Esophagus squamous epithelium (tissue), 5 donors: ENCODE results near the gene PRPF39. TPM values are rescaled to one million over a fixed set of nuclear protein-coding genes. Genes with fewer than 3 reads are reported as not detected.

Experiments used
- DNase-seq: peaks from one replicate; lab custom pipeline; 2025; lab: John Stamatoyannopoulos, UW
- H3K27ac ChIP-seq, 4 donors: fragments of 200-600 bp; sonication (generic); one replicate each; pipeline ENCODE4 v1.5.1; 2016 to 2019; ENCODE audit warnings: mild to moderate bottlenecking in 1 of 4
- H3K27me3 ChIP-seq, 4 donors: fragments of 200-600 bp; sonication (generic); 1 replicate in 3 of 4; 2 replicates in 1 of 4; pipeline versions ENCODE4 v1.5.1 to v1.6.0; 2017 to 2021; ENCODE audit warnings: antibody characterized with exemption in 1 of 4
- H3K36me3 ChIP-seq, 3 donors: fragments of 200-600 bp; sonication (generic); one replicate each; pipeline ENCODE4 v1.5.1; 2016 to 2019
- H3K4me1 ChIP-seq, 3 donors: fragments of 200-600 bp; sonication (generic); one replicate each; pipeline ENCODE4 v1.5.1; 2017 to 2019
- H3K4me3 ChIP-seq, 4 donors: fragments of 200-600 bp; sonication (generic); 1 replicate in 3 of 4; 2 replicates in 1 of 4; pipeline ENCODE4 v1.5.1; 2016 to 2019; ENCODE audit warnings: mild to moderate bottlenecking in 2 of 4, moderate library complexity in 1 of 4
- H3K9me3 ChIP-seq, 3 donors: fragments of 200-600 bp; sonication (generic); one replicate each; pipeline ENCODE4 v1.5.1; 2016 to 2019
- POLR2A ChIP-seq, 4 donors: fragments of 450-650 bp; IDR thresholded peaks; one replicate each; pipeline ENCODE4 v1.6.1; 2017; ENCODE audit warnings: antibody characterized with exemption in 4 of 4, mild to moderate bottlenecking in 4 of 4, moderate library complexity in 3 of 4
- WGBS, 2 donors: methylation state at CpG; one replicate each; pipeline ENCODE4 v1.1.5; 2018; 5-methylcytosine and 5-hydroxymethylcytosine counted together
- intact Hi-C: fragments of 100-400 bp; cut with DNase I; formaldehyde crosslinking; loops from one replicate; pipeline ENCODE4 v1.15.0; 2022
- total RNA-seq, 4 donors: library from RNA; depleted of rRNA; stranded (reverse); fragments of >200 nt; gene quantifications; one replicate each; pipeline ENCODE4 v1.1.0, GENCODE V29; 2016
- TF ChIP-seq, protein P1 (sequence below), 6 experiments: fragments of 450-650 bp in 4 of 6; fragments of 200-600 bp in 2 of 6; sonication (generic) in 2 of 6; IDR thresholded peaks; one replicate each; pipeline ENCODE4 v1.5.1; 2016 to 2019; ENCODE audit warnings: antibody characterized with exemption in 6 of 6, mild to moderate bottlenecking in 4 of 6, moderate library complexity in 4 of 6
- donor health status: DM: yes; HTN: yes; CAD: no.

The PRPF39 gene
- total RNA-seq, 4 donors from 2014 or later = 6.9 to 39.9 (median 19.2) TPM

DNA sequence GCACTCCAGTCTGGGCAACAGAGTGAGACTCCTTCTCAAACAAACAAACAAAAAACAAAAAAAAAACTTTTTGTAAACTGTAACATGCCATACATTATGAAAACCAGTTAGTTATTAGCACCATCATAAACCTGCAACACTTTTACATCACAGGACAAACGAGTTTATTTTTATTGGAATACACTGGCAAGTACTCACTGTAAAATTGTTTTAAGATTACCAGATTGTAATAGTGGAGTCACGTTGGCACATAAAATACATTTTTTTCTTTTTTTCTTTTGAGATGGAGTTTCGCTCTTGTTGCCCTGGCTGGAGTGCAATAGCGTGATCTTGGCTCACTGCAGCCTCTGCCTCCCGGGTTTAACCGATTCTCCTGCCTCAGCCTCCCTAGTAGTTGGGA lies 34.7 kb downstream of the PRPF39 start:
- Histone ChIP-seq H3K9me3 (no peaks in the 10 kb centered on the region), H3K27me3 (no peaks in the 10 kb centered on the region), H3K4me3 (no peak overlapping the region), H3K36me3 (peaks cover 4 to 100% (median 9%) of the 10 kb centered on the region in 3 donors), H3K4me1 (no peaks in the 10 kb centered on the region), H3K27ac (no peak overlapping the region)
- TF ChIP-seq, protein P1, sequence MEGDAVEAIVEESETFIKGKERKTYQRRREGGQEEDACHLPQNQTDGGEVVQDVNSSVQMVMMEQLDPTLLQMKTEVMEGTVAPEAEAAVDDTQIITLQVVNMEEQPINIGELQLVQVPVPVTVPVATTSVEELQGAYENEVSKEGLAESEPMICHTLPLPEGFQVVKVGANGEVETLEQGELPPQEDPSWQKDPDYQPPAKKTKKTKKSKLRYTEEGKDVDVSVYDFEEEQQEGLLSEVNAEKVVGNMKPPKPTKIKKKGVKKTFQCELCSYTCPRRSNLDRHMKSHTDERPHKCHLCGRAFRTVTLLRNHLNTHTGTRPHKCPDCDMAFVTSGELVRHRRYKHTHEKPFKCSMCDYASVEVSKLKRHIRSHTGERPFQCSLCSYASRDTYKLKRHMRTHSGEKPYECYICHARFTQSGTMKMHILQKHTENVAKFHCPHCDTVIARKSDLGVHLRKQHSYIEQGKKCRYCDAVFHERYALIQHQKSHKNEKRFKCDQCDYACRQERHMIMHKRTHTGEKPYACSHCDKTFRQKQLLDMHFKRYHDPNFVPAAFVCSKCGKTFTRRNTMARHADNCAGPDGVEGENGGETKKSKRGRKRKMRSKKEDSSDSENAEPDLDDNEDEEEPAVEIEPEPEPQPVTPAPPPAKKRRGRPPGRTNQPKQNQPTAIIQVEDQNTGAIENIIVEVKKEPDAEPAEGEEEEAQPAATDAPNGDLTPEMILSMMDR (IDR thresholded peaks at IDR 0.05) = no peak
- TF ChIP-seq POLR2A (IDR thresholded peaks at IDR 0.05) = no peak
- DNase-seq = no peak
- 86 to 94% methylated on average over 6 of the region's 6 CpGs for WGBS, 2 donors
- intact Hi-C loops = no loop called here

GRCh38 chr14:45120096-45120495 lies 36.2 kb downstream of the PRPF39 start:
- peaks cover 4 to 100% (median 9%) of the 10 kb centered on the region in 3 donors for H3K36me3 ChIP-seq
- H3K27me3 ChIP-seq = no peaks in the 10 kb centered on the region
- WGBS, 2 donors = 36 to 50% methylated on average over 1 of the region's 1 CpG

GRCh38 chr14:45123271-45123670 lies 39.4 kb downstream of the PRPF39 start:
- WGBS, 2 donors = 97 to 100% methylated on average over 3 of the region's 3 CpGs
- intact Hi-C loops = no loop called here
- H3K27ac ChIP-seq = no peak overlapping the region
- no peak overlapping the region for H3K4me3 ChIP-seq
- H3K9me3 ChIP-seq = no peaks in the 10 kb centered on the region
- TF ChIP-seq, protein P1 (IDR thresholded peaks at IDR 0.05) = no peak
- TF ChIP-seq POLR2A (IDR thresholded peaks at IDR 0.05) = no peak
- H3K4me1 ChIP-seq = no peaks in the 10 kb centered on the region
- no peaks in the 10 kb centered on the region for H3K27me3 ChIP-seq
- DNase-seq = no peak
- peaks cover 0 to 99% (median 0%) of the 10 kb centered on the region in 3 donors for H3K36me3 ChIP-seq

More at GRCh38 chr14:45120096-45120495, 36.2 kb downstream of the PRPF39 start:
- H3K4me3 ChIP-seq = no peak overlapping the region
- no peak overlapping the region for H3K27ac ChIP-seq
- TF ChIP-seq, protein P1 (IDR thresholded peaks at IDR 0.05) = no peak
- no peak for TF ChIP-seq POLR2A (IDR thresholded peaks at IDR 0.05)
- H3K9me3 ChIP-seq = no peaks in the 10 kb centered on the region
- H3K4me1 ChIP-seq = no peaks in the 10 kb centered on the region
- intact Hi-C loops = no loop called here
- DNase-seq = no peak

GRCh38 chr14:45125754-45126153 lies 41.8 kb downstream of the PRPF39 start:
- H3K4me1 ChIP-seq = peaks cover 0 to 4% (median 0%) of the 10 kb centered on the region in 3 donors
- TF ChIP-seq POLR2A (IDR thresholded peaks at IDR 0.05) = no peak
- TF ChIP-seq, protein P1 (IDR thresholded peaks at IDR 0.05) = no peak
- H3K9me3 ChIP-seq = no peaks in the 10 kb centered on the region
- DNase-seq = no peak
- 83 to 100% methylated on average over 1 to 2 of the region's 2 CpGs for WGBS, 2 donors
- intact Hi-C loops = no loop called here
- no peak overlapping the region for H3K4me3 ChIP-seq
- H3K27ac ChIP-seq = no peak overlapping the region
- peaks cover 0 to 89% (median 4%) of the 10 kb centered on the region in 3 donors for H3K36me3 ChIP-seq
- H3K27me3 ChIP-seq = no peaks in the 10 kb centered on the region

DNA sequence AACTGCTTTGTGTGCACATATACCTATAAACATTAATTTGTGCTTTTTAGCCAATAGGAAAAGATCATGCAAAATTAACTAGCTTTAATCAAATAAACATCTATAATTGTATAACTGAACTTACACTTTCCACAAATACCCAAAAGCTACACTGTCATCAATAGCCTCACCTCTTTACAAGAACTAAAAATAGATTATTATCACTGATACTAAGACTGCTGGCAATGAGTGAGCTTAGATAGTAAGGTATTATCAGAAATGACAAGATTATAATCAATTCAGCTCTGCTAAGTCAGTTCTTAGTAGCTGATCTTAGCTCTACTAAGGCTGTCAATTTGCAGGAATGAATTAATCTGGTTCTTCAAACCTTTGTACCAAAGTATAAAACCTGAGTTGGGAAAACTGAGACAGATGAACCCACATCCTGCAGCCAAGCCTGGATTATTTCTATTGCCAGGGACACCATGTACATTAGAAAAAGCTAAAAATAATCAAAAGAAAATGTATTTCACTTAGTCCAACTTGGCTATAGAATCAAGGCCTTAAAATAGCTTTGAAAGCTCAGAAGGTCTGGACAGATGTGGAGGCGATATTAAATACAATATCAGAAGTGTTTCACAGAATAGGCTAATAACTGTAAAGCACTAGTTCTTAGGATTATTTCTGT lies 45.2 kb downstream of the PRPF39 start:
- Histone ChIP-seq H3K27ac (no peak overlapping the region), H3K4me3 (no peak overlapping the region), H3K27me3 (no peaks in the 10 kb centered on the region), H3K36me3 (peaks cover 0 to 55% (median 4%) of the 10 kb centered on the region in 3 donors), H3K4me1 (peaks cover 0 to 25% (median 5%) of the 10 kb centered on the region in 3 donors), H3K9me3 (no peaks in the 10 kb centered on the region)
- no peak for DNase-seq
- 92 to 96% methylated on average over 1 of the region's 1 CpG for WGBS, 2 donors
- intact Hi-C loops = no loop called here
- TF ChIP-seq, protein P1 (IDR thresholded peaks at IDR 0.05) = no peak
- TF ChIP-seq POLR2A (IDR thresholded peaks at IDR 0.05) = no peak
